Ishikawa (cell line): ENCODE results near the gene OR52J3.

Source experiments
- CEBPB ChIP-seq: IDR thresholded peaks from 2 replicates; pipeline ENCODE4 v1.6.1; 2012
- CREB1 ChIP-seq: IDR thresholded peaks from 2 replicates; pipeline ENCODE4 v1.6.1; 2012; ENCODE audit warnings: low read depth
- EGR1 ChIP-seq: IDR thresholded peaks from 2 replicates; pipeline ENCODE4 v1.6.1; 2012
- EP300 ChIP-seq: IDR thresholded peaks from 2 replicates; pipeline ENCODE4 v1.6.1; 2012; ENCODE audit warnings: borderline replicate concordance
- FOXM1 ChIP-seq: IDR thresholded peaks from 2 replicates; pipeline ENCODE4 v1.6.1; 2012; ENCODE audit warnings: low read depth, borderline replicate concordance
- NFIC ChIP-seq: IDR thresholded peaks from 2 replicates; pipeline ENCODE4 v1.6.1; 2012
- RAD21 ChIP-seq: IDR thresholded peaks from 2 replicates; pipeline ENCODE4 v1.6.1; 2012; ENCODE audit warnings: low read depth
- TAF1 ChIP-seq: IDR thresholded peaks from 2 replicates; pipeline ENCODE4 v1.6.1; 2012; ENCODE audit warnings: low read depth, mild to moderate bottlenecking
- TCF12 ChIP-seq: IDR thresholded peaks from 2 replicates; pipeline ENCODE4 v1.6.1; 2012; ENCODE audit warnings: low read depth
- TEAD4 ChIP-seq: IDR thresholded peaks from 2 replicates; pipeline ENCODE4 v1.6.1; 2012
- YY1 ChIP-seq: IDR thresholded peaks from 2 replicates; pipeline ENCODE4 v1.6.1; 2012; ENCODE audit warnings: low read depth
- ZBTB7A ChIP-seq: IDR thresholded peaks from 2 replicates; pipeline ENCODE4 v1.6.1; 2012; ENCODE audit warnings: low read depth
- TF ChIP-seq, protein P1 (sequence below): IDR thresholded peaks from 2 replicates; pipeline ENCODE4 v1.6.1; 2012
- TF ChIP-seq, protein P2 (sequence below): IDR thresholded peaks from 2 replicates; pipeline ENCODE4 v1.6.1; 2012; ENCODE audit warnings: low read depth, mild to moderate bottlenecking
- TF ChIP-seq, protein P3 (sequence below): IDR thresholded peaks from 2 replicates; pipeline ENCODE4 v1.6.1; 2012

Gene OR52J3

DNA sequence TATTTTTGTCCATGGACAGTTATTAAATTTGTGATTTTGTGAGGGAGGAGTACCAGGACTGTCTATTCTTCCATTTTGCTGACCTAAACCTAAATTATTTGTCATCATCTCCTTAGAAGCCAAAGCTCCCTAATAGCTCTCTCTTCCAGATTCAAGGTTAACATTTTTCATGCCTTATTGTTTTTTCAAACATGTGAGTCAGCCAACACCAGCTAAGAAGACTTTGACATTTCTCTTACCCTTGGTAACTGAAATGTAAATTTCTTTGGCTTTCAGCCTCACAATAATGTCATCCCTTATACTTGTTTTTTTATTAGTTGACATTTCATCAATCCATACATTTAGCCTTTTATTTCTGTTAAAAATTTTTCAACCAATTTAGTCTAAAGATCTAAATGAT, 42.2 kb downstream of the OR52J3 start:
- TF ChIP-seq EGR1: no peak
- no peak for TF ChIP-seq CEBPB
- no peak for TF ChIP-seq RAD21
- TF ChIP-seq ZBTB7A: no peak
- no peak for TF ChIP-seq FOXM1
- TF ChIP-seq, protein P1, sequence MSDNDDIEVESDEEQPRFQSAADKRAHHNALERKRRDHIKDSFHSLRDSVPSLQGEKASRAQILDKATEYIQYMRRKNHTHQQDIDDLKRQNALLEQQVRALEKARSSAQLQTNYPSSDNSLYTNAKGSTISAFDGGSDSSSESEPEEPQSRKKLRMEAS: no peak
- TF ChIP-seq, protein P2, sequence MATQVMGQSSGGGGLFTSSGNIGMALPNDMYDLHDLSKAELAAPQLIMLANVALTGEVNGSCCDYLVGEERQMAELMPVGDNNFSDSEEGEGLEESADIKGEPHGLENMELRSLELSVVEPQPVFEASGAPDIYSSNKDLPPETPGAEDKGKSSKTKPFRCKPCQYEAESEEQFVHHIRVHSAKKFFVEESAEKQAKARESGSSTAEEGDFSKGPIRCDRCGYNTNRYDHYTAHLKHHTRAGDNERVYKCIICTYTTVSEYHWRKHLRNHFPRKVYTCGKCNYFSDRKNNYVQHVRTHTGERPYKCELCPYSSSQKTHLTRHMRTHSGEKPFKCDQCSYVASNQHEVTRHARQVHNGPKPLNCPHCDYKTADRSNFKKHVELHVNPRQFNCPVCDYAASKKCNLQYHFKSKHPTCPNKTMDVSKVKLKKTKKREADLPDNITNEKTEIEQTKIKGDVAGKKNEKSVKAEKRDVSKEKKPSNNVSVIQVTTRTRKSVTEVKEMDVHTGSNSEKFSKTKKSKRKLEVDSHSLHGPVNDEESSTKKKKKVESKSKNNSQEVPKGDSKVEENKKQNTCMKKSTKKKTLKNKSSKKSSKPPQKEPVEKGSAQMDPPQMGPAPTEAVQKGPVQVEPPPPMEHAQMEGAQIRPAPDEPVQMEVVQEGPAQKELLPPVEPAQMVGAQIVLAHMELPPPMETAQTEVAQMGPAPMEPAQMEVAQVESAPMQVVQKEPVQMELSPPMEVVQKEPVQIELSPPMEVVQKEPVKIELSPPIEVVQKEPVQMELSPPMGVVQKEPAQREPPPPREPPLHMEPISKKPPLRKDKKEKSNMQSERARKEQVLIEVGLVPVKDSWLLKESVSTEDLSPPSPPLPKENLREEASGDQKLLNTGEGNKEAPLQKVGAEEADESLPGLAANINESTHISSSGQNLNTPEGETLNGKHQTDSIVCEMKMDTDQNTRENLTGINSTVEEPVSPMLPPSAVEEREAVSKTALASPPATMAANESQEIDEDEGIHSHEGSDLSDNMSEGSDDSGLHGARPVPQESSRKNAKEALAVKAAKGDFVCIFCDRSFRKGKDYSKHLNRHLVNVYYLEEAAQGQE: no peak
- TF ChIP-seq YY1: no peak
- no peak for TF ChIP-seq NFIC
- TF ChIP-seq TCF12: no peak
- TF ChIP-seq CREB1: no peak
- no peak for TF ChIP-seq TAF1

DNA sequence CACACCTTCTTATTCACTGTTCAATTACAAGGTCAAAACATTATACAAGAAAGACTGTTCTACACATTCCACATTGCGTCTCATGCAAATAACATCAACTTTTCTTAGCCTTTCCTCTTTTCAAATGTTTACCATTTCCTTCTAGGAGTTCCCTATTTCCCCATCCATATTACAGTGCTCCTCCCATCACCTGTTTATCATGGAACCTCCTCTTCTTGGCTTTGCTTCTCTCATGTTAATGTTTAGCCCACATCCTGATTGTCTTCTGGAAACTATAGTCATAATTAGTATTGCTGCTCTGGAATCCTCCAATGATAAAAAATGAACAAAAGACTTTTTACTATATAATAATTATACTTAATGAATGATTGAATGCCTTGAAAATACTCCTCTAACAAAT, 44.3 kb downstream of the OR52J3 start:
- TF ChIP-seq ZBTB7A (no peak), EP300 (no peak), RAD21 (no peak), TEAD4 (no peak), NFIC (no peak), TAF1 (no peak), CEBPB (no peak), CREB1 (no peak), FOXM1 (no peak), EGR1 (no peak), TCF12 (no peak), YY1 (no peak)
- TF ChIP-seq, protein P2: no peak
- TF ChIP-seq, protein P1: no peak
- TF ChIP-seq, protein P3, sequence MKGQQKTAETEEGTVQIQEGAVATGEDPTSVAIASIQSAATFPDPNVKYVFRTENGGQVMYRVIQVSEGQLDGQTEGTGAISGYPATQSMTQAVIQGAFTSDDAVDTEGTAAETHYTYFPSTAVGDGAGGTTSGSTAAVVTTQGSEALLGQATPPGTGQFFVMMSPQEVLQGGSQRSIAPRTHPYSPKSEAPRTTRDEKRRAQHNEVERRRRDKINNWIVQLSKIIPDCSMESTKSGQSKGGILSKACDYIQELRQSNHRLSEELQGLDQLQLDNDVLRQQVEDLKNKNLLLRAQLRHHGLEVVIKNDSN: no peak

DNA sequence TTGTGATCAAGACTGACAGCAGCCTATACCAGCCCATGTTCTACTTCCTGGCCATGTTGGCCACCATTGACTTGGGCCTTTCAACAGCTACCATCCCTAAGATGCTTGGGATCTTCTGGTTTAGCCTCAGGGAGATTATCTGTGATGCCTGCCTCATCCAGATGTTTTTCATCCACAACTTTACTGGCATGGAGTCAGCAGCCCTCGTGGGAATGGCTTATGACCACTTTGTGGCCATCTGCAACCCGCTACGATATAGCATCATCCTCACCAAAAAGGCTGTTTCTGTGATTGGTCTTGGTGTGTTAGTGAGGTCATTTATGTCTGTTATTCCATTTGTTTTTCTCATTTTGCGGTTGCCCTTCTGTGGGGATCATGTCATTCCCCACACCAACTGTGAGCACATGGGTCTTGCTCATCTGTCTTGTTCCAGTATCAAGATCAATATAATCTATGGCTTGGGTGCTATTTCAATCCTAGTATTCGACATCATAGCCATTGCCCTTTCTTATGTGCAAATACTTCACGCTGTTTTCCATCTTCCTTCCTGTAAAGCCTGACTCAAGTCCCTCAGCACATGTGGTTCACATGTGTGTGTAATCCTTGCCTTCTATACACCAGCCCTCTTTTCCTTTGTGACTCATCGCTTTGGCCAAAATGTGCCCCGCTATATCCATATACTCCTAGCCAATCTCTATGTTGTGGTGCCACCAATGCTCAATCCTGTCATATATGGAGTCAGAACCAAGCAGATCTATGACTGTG, 46.7 kb downstream of the OR52J3 start:
- TF ChIP-seq ZBTB7A: no peak
- TF ChIP-seq CEBPB: no peak
- no peak for TF ChIP-seq TCF12
- no peak for TF ChIP-seq NFIC
- no peak for TF ChIP-seq EGR1
- TF ChIP-seq FOXM1: no peak
- TF ChIP-seq TEAD4: no peak

DNA sequence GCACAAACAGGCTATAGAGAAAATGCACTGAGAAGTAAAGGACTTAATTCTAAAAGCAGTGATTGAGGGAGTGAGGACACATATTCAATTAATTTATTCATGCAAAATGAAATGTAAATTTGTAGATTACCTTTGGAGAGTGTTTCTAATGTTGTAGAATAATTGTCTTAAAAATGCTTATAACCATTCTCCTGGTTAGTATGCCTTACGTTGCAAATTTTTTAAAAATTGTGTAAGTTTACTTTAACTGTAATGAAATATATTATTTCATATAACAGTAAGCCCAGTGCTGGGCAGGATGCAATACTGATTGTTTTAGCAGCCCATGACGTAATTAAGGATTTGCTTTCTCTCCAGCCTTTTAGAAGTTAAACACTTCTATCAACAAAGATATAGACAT, 49.7 kb downstream of the OR52J3 start:
- no peak for TF ChIP-seq FOXM1
- TF ChIP-seq, protein P1: no peak
- TF ChIP-seq CEBPB: no peak
- TF ChIP-seq EP300: no peak
- no peak for TF ChIP-seq RAD21
- TF ChIP-seq TEAD4: no peak
- no peak for TF ChIP-seq NFIC
- no peak for TF ChIP-seq CREB1
- TF ChIP-seq TCF12: no peak
- TF ChIP-seq, protein P3: no peak
- TF ChIP-seq TAF1: no peak
- no peak for TF ChIP-seq ZBTB7A
- TF ChIP-seq YY1: no peak
- TF ChIP-seq EGR1: no peak
- TF ChIP-seq, protein P2: no peak
